PC-9 (cell line): Measurements from ENCODE around the gene ABCB9.

Experiments used
- CTCF ChIP-seq: fragments of 200-600 bp; sonication (generic); conservative IDR thresholded peaks from 2 replicates; pipeline ENCODE4 v1.6.1; 2017; ENCODE audit warnings: mixed run types, antibody characterized with exemption, mild to moderate bottlenecking, moderate library complexity
- EZH2 ChIP-seq: fragments of 200-600 bp; sonication (generic); IDR thresholded peaks from 2 replicates; pipeline ENCODE4 v1.8.0; 2017; ENCODE audit warnings: antibody characterized with exemption, low read depth

DNA sequence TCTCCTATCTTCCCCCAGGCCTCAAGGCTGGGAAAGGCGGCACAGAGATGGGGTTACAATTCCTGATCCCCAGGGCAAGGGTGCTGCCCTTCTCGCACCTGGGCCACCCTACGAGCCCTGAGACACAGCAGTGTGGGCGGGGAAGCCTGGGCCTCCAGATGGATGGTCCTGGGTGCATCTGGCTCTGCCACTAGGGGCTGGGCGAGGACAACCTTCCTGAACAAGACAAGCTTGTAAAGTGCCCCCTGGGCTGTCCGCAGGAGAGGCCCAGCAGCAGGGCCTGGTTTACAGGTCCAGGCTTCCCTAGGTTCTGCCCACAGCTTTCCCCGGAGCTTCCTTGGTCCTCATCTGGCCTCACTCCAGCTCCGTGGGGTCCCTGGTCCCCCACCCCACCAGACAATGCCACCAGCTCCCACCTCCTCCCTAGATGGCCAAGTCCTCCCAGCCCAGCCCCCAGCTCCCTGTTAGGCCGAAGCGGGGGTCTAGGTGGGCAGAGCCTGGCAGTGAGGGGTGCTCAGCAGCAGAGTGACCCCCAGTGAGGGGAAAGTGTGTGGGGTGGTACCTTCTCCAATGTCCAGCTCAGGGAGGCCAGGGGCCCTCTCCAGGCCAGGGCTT, 23.1 kb upstream of the ABCB9 start:
- TF ChIP-seq CTCF (no peak), EZH2 (no peak)
